ENCODE data around the gene CILP. TPM values are rescaled to one million over a fixed set of nuclear protein-coding genes. Genes with fewer than 3 reads are reported as not detected.

CILP gene
- total RNA-seq, 1 experiment from 2014 or later = not detected

DNA sequence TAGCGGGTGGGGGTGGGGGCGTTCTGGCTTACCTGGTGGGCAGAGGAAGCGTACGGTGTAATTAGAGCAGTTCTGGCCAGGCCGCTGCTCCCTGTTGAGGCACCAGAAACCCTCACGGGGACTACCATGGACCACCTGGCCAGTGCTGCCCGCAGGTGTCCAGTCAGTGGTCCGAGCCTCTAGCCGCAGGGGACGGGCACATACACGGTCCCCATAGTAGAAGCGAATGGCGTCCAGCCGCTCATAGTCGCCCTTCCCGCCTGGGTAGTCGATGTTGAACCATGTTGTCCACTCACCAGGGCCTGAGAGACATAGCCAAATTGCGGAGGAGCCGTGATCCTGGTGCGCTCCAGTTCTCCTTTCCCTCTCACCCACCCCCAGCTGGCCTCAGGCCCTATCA is 4.5 kb downstream of the CILP start:
- TF ChIP-seq YY1 (IDR thresholded peaks at IDR 0.05; ENCODE audit: extremely low read depth, insufficient replicate concordance, low read depth, low read length) = no peak
- no peak for TF ChIP-seq SIN3A (IDR thresholded peaks at IDR 0.05; ENCODE audit: low read depth)

DNA sequence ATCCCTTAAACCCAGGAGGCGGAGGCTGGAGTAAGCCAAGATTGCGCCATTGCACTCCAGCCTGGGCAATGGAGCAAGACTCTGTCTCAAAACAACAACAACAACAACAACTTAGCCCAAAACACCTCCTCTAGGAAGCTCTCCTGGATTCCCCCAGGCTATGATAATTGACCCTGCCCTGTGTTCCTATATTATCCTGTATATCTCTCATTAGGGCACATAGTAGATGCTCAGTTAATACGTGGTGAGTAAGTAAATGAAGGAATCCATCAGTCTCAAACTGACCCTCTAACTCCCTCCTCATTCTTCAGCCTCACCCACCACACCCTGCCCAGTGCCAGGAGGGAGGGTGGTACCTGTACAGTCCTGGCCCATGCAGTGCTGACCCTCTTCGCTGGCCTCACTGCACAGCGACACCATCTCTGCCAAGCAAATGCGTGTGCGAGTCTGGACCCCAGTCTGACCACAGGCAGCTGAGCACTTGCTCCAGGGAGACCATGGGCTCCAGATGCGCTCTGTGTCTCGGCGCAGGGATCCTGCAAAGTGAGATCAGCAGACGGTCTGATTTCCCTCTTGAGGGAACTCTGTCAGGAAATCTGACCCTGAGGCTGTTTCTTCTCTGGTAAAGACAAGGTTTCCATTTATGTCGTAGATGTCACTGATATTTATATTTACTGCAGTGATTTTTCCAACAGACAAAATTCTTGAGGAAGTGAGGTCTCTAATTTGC is 6.2 kb downstream of the CILP start:
- DNase-seq (ENCODE audit: low read depth, low spot score) (no peak), ATAC-seq (no peak)
- Histone ChIP-seq H3K9ac (ENCODE audit: low read length) (no peak overlapping the region), H2AFZ (ENCODE audit: low read depth, low read length, poor library complexity, severe bottlenecking) (no peak overlapping the region), H3K36me3 (ENCODE audit: control insufficient read depth in 1 of 2, insufficient read depth in 2 of 2, low read length in 2 of 2) (no peaks in the 10 kb centered on the region), H3K4me2 (ENCODE audit: low read length) (no peak overlapping the region), H3K27ac (ENCODE audit: low read depth, low read length) (no peak overlapping the region), H4K20me1 (ENCODE audit: insufficient read depth) (no peaks in the 10 kb centered on the region), H3K27me3 (ENCODE audit: insufficient read depth, low read length) (no peaks in the 10 kb centered on the region), H3K79me2 (ENCODE audit: insufficient read depth, low read length) (no peaks in the 10 kb centered on the region), H3K9me2 (ENCODE audit: insufficient read depth) (no peaks in the 10 kb centered on the region), H3K4me3 (replicated peaks in 1 of 2; ENCODE audit: low read depth in 1 of 2, low read length in 2 of 2) (no peak overlapping the region), H3K9me3 (ENCODE audit: control insufficient read depth in 1 of 2, insufficient read depth in 1 of 2, low read depth in 1 of 2, low read length in 2 of 2) (no peaks in the 10 kb centered on the region), H3K4me1 (ENCODE audit: control insufficient read depth in 1 of 2, insufficient read depth in 2 of 2, low read length in 2 of 2) (peaks cover 2 to 11% of the 10 kb centered on the region in 2 experiments; a peak in 1 of 4 replicates)
- RAD21 ChIA-PET (ENCODE audit: low non-redundant PET in 1 of 2, low total read pairs in 2 of 2, uncharacterized antibody in 2 of 2, unreplicated experiment in 2 of 2) = no interaction called here
- TF ChIP-seq POLR2A (IDR thresholded peaks at IDR 0.05; ENCODE audit: borderline replicate concordance, extremely low read depth, insufficient read depth, insufficient read length) = no peak
- TF ChIP-seq RAD21 (IDR thresholded peaks at IDR 0.05; ENCODE audit: low read depth) = no peak
- no peak for TF ChIP-seq FOSL1 (IDR thresholded peaks at IDR 0.05; ENCODE audit: low read depth)
- TF ChIP-seq, protein P1, sequence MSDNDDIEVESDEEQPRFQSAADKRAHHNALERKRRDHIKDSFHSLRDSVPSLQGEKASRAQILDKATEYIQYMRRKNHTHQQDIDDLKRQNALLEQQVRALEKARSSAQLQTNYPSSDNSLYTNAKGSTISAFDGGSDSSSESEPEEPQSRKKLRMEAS (IDR thresholded peaks at IDR 0.05) = no peak
- no TSS peak for BruUV-seq (replicated peaks)
- POLR2A ChIA-PET = no interaction called here
- CTCF ChIA-PET = no interaction called here
- intact Hi-C loops (cut with micrococcal nuclease) = no loop called here

More for the DNA sequence above, 4.5 kb downstream of the CILP start:
- Histone ChIP-seq H3K79me2 (ENCODE audit: insufficient read depth, low read length) (no peaks in the 10 kb centered on the region), H2AFZ (ENCODE audit: low read depth, low read length, poor library complexity, severe bottlenecking) (no peak overlapping the region), H3K27me3 (ENCODE audit: insufficient read depth, low read length) (no peaks in the 10 kb centered on the region), H3K36me3 (ENCODE audit: control insufficient read depth in 1 of 2, insufficient read depth in 2 of 2, low read length in 2 of 2) (no peaks in the 10 kb centered on the region), H3K4me3 (replicated peaks in 1 of 2; ENCODE audit: low read depth in 1 of 2, low read length in 2 of 2) (no peak overlapping the region), H3K9ac (ENCODE audit: low read length) (no peak overlapping the region), H4K20me1 (ENCODE audit: insufficient read depth) (no peaks in the 10 kb centered on the region), H3K9me3 (ENCODE audit: control insufficient read depth in 1 of 2, insufficient read depth in 1 of 2, low read depth in 1 of 2, low read length in 2 of 2) (no peaks in the 10 kb centered on the region), H3K4me2 (ENCODE audit: low read length) (no peak overlapping the region), H3K27ac (ENCODE audit: low read depth, low read length) (no peak overlapping the region), H3K9me2 (ENCODE audit: insufficient read depth) (no peaks in the 10 kb centered on the region), H3K4me1 (ENCODE audit: control insufficient read depth in 1 of 2, insufficient read depth in 2 of 2, low read length in 2 of 2) (peaks cover 2 to 12% of the 10 kb centered on the region in 2 experiments; a peak in 1 of 4 replicates)
- POLR2A ChIA-PET = interaction anchor here (0.5 to 1.1 kb wide), 2 partner anchors 17 to 21 kb away, joined by 4 read pairs; partner anchors contain the start of gene CLPX
- intact Hi-C loops (cut with micrococcal nuclease) = no loop called here
- no TSS peak for BruUV-seq (replicated peaks)
- ATAC-seq (no peak), DNase-seq (ENCODE audit: low read depth, low spot score) (no peak)
- RAD21 ChIA-PET (ENCODE audit: low non-redundant PET in 1 of 2, low total read pairs in 2 of 2, uncharacterized antibody in 2 of 2, unreplicated experiment in 2 of 2) = no interaction called here
- CTCF ChIA-PET = no interaction called here
